GM19240 (cell line): ENCODE measurements around the gene LGALS7.
"Not testable (repeated sequence)": the region's sequence is repeated elsewhere in the genome, so short reads cannot be mapped to it uniquely, and the experiment has no call there.

Source experiments
- DNase-seq: peaks from one replicate; pipeline ENCODE4 v3.0.0; 2011; ENCODE audit warnings: low spot score; ENCODE audit not compliant: insufficient read length

Gene LGALS7

GRCh38 chr19:38774181-38774950 is 1.0 kb upstream of the LGALS7 start:
- DNase-seq = no peak

GRCh38 chr19:38771569-38771968 is 1.7 kb downstream of the LGALS7 start:
- DNase-seq = not testable (repeated sequence)

- not testable (repeated sequence) for DNase-seq
These were observed 2.4 kb downstream of the LGALS7 start for GRCh38 chr19:38770949-38771275.

- DNase-seq = not testable (repeated sequence)
These were observed 2.9 kb downstream of the LGALS7 start for GRCh38 chr19:38770228-38770948.

- DNase-seq = peak; percentile 70
These were observed 3.6 kb downstream of the LGALS7 start for GRCh38 chr19:38769635-38770211.

GRCh38 chr19:38766276-38767047 is 6.9 kb downstream of the LGALS7 start:
- DNase-seq = no peak

- DNase-seq = no peak
These were observed 8.1 kb downstream of the LGALS7 start for GRCh38 chr19:38765214-38765613.

GRCh38 chr19:38763795-38764220 is 9.5 kb downstream of the LGALS7 start:
- no peak for DNase-seq

GRCh38 chr19:38761884-38762389 is 11.4 kb downstream of the LGALS7 start:
- DNase-seq = not testable (repeated sequence)

- DNase-seq = not testable (repeated sequence)
These were observed 12.4 kb downstream of the LGALS7 start for GRCh38 chr19:38760805-38761517.

- no peak for DNase-seq
These were observed 13.7 kb downstream of the LGALS7 start for GRCh38 chr19:38759590-38760003.

- DNase-seq = not testable (repeated sequence)
These were observed 19.1 kb downstream of the LGALS7 start for GRCh38 chr19:38754196-38754595.

GRCh38 chr19:38753783-38754182 is 19.5 kb downstream of the LGALS7 start:
- DNase-seq = not testable (repeated sequence)

- DNase-seq = no peak
These were observed 28.0 kb downstream of the LGALS7 start for GRCh38 chr19:38745316-38745715.

GRCh38 chr19:38744874-38745273 is 28.4 kb downstream of the LGALS7 start:
- no peak for DNase-seq

GRCh38 chr19:38744298-38744681 is 29.0 kb downstream of the LGALS7 start, which contains the start of gene CAPN12:
TSS of gene CAPN12 (minus strand) at chr19:38744474. CDS start at chr19:38744165, 309 bp downstream.
- no peak for DNase-seq

GRCh38 chr19:38743394-38744297 is 29.7 kb downstream of the LGALS7 start:
- DNase-seq = no peak

- no peak for DNase-seq
These were observed 30.4 kb downstream of the LGALS7 start for GRCh38 chr19:38742906-38743305.

GRCh38 chr19:38742296-38742695 is 31.0 kb downstream of the LGALS7 start:
- no peak for DNase-seq

GRCh38 chr19:38741670-38742069 is 31.6 kb downstream of the LGALS7 start:
- no peak for DNase-seq
